MCF 10A (cell line): Measurements from ENCODE around the gene SLC38A1. TPM values are rescaled to one million over a fixed set of nuclear protein-coding genes. Genes with fewer than 3 reads are reported as not detected.

ENCODE experiments used
- BruUV-seq: library from RNA; stranded (reverse); fragments of 400-500 nt; replicated peaks from 2 replicates; lab custom pipeline; 2021; lab: Mats Ljungman, UMichigan
- CTCF ChIA-PET: fragments of 300-600 bp; sonication (Branson Sonifier 250); formaldehyde crosslinking; extraction: SDS; loops from one replicate; lab custom pipeline; 2021; ENCODE audit warnings: antibody characterized with exemption, inconsistent platforms; lab: Yijun Ruan, JAX
- POLR2A ChIA-PET: fragments of 300-600, 350-650 bp; sonication (Branson Sonifier 250); formaldehyde crosslinking; extraction: SDS; loops from one replicate; lab custom pipeline; 2020; ENCODE audit warnings: antibody characterized with exemption, inconsistent platforms; lab: Yijun Ruan, JAX
- DNase-seq: peaks from one replicate; pipeline ENCODE4 v3.0.0-alpha.2; 2018; ENCODE audit not compliant: unreplicated experiment
- H3K27ac Mint-ChIP-seq: one replicate; pipeline ENCODE4 v1.8.0; 2022; ENCODE audit warnings: mild to moderate bottlenecking, low read depth, mixed read lengths; ENCODE audit not compliant: unreplicated experiment
- H3K27me3 Mint-ChIP-seq: one replicate; pipeline ENCODE4 v1.8.0; 2022; ENCODE audit warnings: mixed read lengths; ENCODE audit not compliant: insufficient read depth, unreplicated experiment
- H3K36me3 Mint-ChIP-seq: one replicate; pipeline ENCODE4 v1.8.0; 2022; ENCODE audit warnings: mild to moderate bottlenecking, moderate library complexity, mixed read lengths; ENCODE audit not compliant: insufficient read depth, unreplicated experiment
- H3K4me1 Mint-ChIP-seq: one replicate; pipeline ENCODE4 v1.8.0; 2022; ENCODE audit warnings: mixed read lengths; ENCODE audit not compliant: insufficient read depth, unreplicated experiment
- H3K4me3 Mint-ChIP-seq: one replicate; pipeline ENCODE4 v1.8.0; 2022; ENCODE audit warnings: mild to moderate bottlenecking, moderate library complexity, mixed read lengths; ENCODE audit not compliant: unreplicated experiment
- H3K9me3 Mint-ChIP-seq: one replicate; pipeline ENCODE4 v1.8.0; 2022; ENCODE audit warnings: mixed read lengths; ENCODE audit not compliant: unreplicated experiment
- CTCF ChIP-seq: fragments of 200-600 bp; IDR thresholded peaks from one replicate; pipeline ENCODE4 v1.8.0; 2022; ENCODE audit warnings: antibody characterized with exemption, mild to moderate bottlenecking; ENCODE audit not compliant: unreplicated experiment
- intact Hi-C: fragments of 100-400 bp; cut with micrococcal nuclease; formaldehyde crosslinking; loops from 2 replicates; pipeline ENCODE4 v1.14.1; 2022
- total RNA-seq: library from RNA; stranded (reverse); gene quantifications from 2 replicates; pipeline ENCODE4 v1.2.3, GENCODE V29; 2022

SLC38A1 gene
- total RNA-seq, 1 experiment from 2014 or later: 327 TPM

DNA sequence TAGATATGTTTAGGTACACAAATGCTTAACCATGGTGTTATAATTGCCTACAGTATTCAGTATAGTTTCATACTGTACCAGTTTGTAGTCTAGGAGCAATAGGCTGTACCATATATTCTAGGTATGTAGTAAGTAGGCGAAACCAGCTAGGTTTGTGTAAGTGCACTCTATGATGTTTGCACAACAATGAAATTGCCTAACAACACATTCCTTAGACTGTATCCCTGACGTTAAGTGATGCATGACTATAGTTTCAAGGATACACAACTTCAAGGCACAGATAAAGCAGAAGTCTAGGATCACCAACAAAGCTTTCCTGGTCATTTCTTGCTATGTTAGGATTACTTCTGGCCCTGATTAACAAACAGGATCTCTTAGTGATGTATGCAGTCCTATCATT is 135.1 kb downstream of the SLC38A1 start:
- peak; percentile 22 for DNase-seq
- no TSS peak for BruUV-seq
- intact Hi-C loops: loop anchor here (10.0 kb wide), 1 partner anchor 201 kb away; no protein-coding TSS in a partner anchor
- no peak overlapping the region for H3K27ac Mint-ChIP-seq
- CTCF ChIA-PET: interaction anchor here (3.3 kb wide), 1 partner anchor 8 kb away, joined by 16 read pairs; no protein-coding TSS in a partner anchor
- no peaks in the 10 kb centered on the region for H3K27me3 Mint-ChIP-seq
- no peaks in the 10 kb centered on the region for H3K9me3 Mint-ChIP-seq
- H3K4me3 Mint-ChIP-seq: no peak overlapping the region
- no peaks in the 10 kb centered on the region for H3K36me3 Mint-ChIP-seq
- POLR2A ChIA-PET: interaction anchor here (0.6 to 1.7 kb wide), 3 partner anchors 9 to 143 kb away, joined by 3 to 6 read pairs (median 4); partner anchors contain the start of gene SCAF11
- no peaks in the 10 kb centered on the region for H3K4me1 Mint-ChIP-seq
- no peak for TF ChIP-seq CTCF

Other genes with a start within 250 kb of the SLC38A1 start
- 817 and 1,070 TPM in 2 replicates for gene SLC38A2, start 103.7 kb upstream of the SLC38A1 start, total RNA-seq